ENCODE measurements around the gene STRADA.

STRADA gene

GRCh38 chr17:63700528-63701455, 40.8 kb downstream of the STRADA start:
- peak; percentile 42 to 48 for DNase-seq
- TF ChIP-seq POLR2A (IDR thresholded peaks at IDR 0.05; ENCODE audit: low read length) (no peak), GATA1 (IDR thresholded peaks at IDR 0.05; ENCODE audit: low read depth, low read length) (no peak)

- peak; percentile 61 to 68 for DNase-seq
- TF ChIP-seq GATA1 (IDR thresholded peaks at IDR 0.05; ENCODE audit: low read depth, low read length): no peak
- TF ChIP-seq POLR2A (IDR thresholded peaks at IDR 0.05; ENCODE audit: low read length): no peak
Measured at GRCh38 chr17:63699638-63700527, 41.7 kb downstream of the STRADA start, which contains the start of gene LIMD2. LIMD2 (minus strand) TSS chr17:63700125; CDS start chr17:63699298, 827 bp downstream.

GRCh38 chr17:63698886-63699637, 42.5 kb downstream of the STRADA start:
- peak in 1 of 2 experiments; percentile 35 for DNase-seq
- TF ChIP-seq GATA1 (IDR thresholded peaks at IDR 0.05; ENCODE audit: low read depth, low read length) (no peak), POLR2A (IDR thresholded peaks at IDR 0.05; ENCODE audit: low read length) (no peak)

- DNase-seq: peak in 1 of 2 experiments; percentile 31
- TF ChIP-seq GATA1 (IDR thresholded peaks at IDR 0.05; ENCODE audit: low read depth, low read length) (no peak), POLR2A (IDR thresholded peaks at IDR 0.05; ENCODE audit: low read length) (no peak)
Measured at GRCh38 chr17:63698381-63698885, 43.2 kb downstream of the STRADA start.

GRCh38 chr17:63697341-63698286, 44.0 kb downstream of the STRADA start:
- peak; percentile 67 to 80 for DNase-seq
- TF ChIP-seq GATA1 (IDR thresholded peaks at IDR 0.05; ENCODE audit: low read depth, low read length) (no peak), POLR2A (IDR thresholded peaks at IDR 0.05; ENCODE audit: low read length) (no peak)

- DNase-seq: peak; percentile 40 to 46
- TF ChIP-seq GATA1 (IDR thresholded peaks at IDR 0.05; ENCODE audit: low read depth, low read length): no peak
- no peak for TF ChIP-seq POLR2A (IDR thresholded peaks at IDR 0.05; ENCODE audit: low read length)
Measured at GRCh38 chr17:63696381-63696961, 45.1 kb downstream of the STRADA start.

GRCh38 chr17:63695889-63696288, 45.7 kb downstream of the STRADA start:
- no peak for DNase-seq
- TF ChIP-seq GATA1 (IDR thresholded peaks at IDR 0.05; ENCODE audit: low read depth, low read length): no peak
- no peak for TF ChIP-seq POLR2A (IDR thresholded peaks at IDR 0.05; ENCODE audit: low read length)

- no peak for DNase-seq
- TF ChIP-seq GATA1 (IDR thresholded peaks at IDR 0.05; ENCODE audit: low read depth, low read length) (no peak), POLR2A (IDR thresholded peaks at IDR 0.05; ENCODE audit: low read length) (no peak)
Measured at GRCh38 chr17:63694950-63695773, 46.4 kb downstream of the STRADA start.

- no peak for TF ChIP-seq POLR2A (IDR thresholded peaks at IDR 0.05; ENCODE audit: low read length)
- no peak for TF ChIP-seq GATA1 (IDR thresholded peaks at IDR 0.05; ENCODE audit: low read depth, low read length)
- no peak for DNase-seq
Measured at GRCh38 chr17:63694229-63694949, 47.2 kb downstream of the STRADA start.

GRCh38 chr17:63693411-63694113, 48.0 kb downstream of the STRADA start:
- no peak for TF ChIP-seq POLR2A (IDR thresholded peaks at IDR 0.05; ENCODE audit: low read length)
- TF ChIP-seq GATA1 (IDR thresholded peaks at IDR 0.05; ENCODE audit: low read depth, low read length): no peak
- DNase-seq: no peak

Data from erythroblast (primary cell).